GM18868 (cell line): Measurements from ENCODE around the gene LCN1.
"Not testable (repeated sequence)": the region's sequence is repeated elsewhere in the genome, so short reads cannot be mapped to it uniquely, and the experiment has no call there.

Experiments used
- ATAC-seq: cut with Tn5 transposase; IDR thresholded peaks from one replicate; pipeline ENCODE4 v1.9.1; 2021; ENCODE audit warnings: mild to moderate bottlenecking, moderate library complexity; ENCODE audit not compliant: unreplicated experiment

LCN1 gene

GRCh38 chr9:135504262-135505243, 16.7 kb upstream of the LCN1 start:
- no peak for ATAC-seq

DNA sequence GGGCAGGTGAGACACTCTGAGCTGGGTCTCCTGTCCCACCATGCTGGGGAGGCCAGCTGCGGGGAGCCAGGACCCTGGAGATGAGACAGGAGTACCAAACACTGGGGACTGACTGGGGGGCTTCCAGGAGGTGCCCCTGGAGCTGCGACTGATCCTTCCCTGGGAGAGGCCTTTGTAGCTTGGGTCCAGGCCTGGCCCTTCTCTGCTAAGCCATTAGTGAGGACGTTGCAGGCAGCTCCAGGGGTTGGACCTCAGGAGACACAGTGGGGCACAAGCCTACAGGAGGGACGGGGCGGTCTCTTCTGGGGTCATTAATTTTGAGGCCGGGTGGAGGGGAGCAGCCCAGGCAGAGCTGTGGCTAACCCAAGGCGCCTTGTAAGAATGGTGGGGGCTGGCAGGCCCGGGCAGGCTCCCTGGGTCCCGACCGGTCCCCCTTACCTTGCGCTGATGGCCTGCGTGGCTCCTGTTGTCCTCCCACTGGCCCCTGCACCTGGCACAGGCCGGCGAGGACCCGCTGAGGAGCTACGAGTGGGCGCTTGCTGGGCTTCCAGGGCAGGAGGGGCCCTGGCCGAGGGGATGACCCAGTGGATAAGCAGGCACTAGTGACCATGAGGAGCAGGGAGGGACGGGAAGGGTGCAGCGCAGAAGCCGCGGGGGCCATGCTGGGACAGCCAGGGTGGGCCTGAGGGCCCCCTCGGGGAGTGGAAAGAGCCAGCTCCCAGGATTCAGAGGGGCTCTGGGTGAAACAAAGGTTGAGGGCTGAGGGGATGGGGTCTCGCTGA, 15.6 kb upstream of the LCN1 start:
- ATAC-seq, result no peak

DNA sequence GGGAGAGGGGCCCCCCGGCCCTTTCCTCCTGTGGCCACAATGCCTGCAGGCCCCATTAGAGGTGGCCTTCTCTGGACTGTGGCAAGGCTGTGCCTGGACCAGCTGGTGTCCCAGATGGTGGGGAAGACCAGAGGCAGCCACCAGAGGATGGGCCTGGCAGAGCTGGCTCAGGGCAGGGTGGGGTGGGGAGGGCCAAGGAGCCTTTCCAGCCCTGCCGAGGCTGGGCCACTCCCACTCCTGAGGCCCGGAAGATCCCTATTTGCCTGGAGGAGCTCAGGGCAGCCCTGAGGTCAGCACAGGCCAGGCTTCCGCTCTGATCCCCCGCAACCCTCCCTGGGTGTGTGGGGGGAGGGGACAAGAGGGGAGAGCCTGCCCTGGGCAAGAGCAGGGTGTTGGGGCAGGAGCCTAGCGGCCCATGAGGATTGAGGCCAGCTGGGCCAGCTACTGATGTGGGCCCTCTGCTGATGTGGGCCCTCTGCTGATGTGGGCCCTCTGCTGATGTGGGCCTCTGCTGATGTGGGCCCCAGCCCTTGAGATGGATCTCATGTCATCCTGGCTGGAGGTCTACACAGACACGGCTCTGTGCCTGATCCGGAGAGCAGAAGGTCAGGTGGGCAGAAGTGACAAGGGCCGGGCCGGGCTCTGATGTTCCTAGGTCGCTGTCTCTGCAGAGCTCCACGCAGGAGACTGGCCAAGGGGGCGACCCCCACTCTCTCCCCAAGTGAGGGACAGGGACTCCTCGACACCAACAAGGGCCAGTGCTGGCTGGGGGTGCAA, 14.7 kb upstream of the LCN1 start:
- ATAC-seq, result no peak

DNA sequence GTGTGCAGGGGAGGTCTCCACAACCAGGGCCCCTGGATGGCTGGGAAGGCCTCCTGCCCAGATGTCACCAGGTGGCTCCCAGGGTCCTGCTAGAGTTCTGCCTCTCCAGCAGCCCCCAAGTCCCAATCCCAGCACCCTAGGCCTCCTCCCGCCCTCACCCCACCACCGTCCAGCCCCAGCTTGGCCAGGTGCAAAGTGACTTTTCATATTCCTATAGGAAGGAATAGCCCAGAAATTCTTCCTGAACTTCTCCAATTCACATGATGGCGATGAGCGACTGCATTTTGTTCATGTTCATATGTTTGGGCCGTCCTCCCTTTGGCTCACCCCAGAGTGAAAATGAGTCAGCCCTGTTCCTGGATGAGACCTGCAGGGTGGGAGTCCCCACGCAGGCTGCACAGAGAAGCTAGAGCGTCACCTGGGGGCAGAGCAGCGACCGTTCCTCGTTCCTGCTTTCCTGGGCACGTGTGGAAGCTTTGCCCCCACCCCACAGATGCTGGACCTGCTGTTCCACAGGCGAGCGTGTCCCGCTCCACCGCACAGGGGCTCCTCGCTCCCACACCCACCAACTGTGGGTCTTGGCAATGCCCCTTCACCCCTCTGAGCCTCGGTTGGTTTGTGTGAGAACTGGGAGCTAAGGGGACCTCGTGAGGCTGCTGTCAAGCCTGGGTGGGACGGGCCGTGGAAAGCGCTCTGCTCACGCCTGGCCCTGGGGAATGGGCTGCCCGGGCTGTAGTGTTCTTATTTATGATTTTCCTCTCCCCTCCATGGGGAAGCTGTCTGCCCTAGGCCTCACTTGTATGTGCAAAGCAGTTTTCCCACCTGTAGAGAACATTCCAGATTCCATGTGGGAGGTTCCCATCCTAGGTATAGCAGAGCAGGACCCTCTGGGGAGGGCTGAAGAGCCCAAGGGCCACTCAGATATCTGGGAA, 13.9 kb upstream of the LCN1 start:
- no peak for ATAC-seq

DNA sequence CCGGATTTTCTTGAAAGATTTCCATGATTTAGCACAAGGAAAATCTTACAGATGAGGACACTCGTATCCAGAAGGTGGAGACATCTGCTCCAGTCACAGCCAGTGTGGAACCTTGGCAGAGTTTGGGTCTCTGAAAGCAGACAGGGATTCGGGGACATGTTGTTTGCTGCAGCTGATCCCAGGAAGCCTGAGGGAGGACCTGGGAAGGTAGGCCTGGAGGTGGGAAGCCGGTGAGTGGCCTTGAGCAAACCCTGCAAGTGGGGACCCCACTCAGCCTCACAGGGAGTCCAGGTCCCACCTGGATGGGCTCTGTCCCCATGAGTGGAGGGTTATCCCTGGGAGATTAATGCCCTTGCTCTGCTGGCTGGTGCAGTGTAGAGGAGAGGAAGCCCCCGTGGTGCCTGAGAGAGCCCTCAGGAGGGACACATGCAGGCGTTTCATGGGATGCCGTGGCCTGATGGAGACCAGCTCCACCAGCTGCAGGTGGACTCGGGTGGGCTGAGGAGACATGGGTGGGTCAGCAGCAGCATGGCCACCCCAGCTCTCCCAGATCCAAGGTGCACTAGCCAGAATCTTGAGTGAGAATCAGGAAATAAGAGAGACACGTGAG, 12.9 kb upstream of the LCN1 start:
- no peak for ATAC-seq

DNA sequence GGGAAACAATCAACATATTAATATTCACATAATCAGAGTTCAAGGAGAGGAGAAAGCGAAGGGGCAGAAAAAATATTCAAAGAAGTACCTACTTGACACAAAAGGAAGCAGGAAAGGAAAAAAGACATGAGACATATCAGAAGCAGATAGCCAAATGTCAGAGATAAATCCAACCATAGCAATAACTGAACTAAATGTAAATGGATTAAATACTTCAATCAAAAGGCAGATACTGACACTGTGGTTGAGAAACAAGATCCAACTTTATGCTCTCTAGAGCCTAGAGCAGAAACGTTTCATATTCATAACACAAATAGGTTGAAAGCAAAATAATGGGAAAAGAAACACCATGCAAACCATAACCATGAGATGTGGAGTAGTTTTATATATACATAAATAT, 11.8 kb upstream of the LCN1 start:
- no peak for ATAC-seq

DNA sequence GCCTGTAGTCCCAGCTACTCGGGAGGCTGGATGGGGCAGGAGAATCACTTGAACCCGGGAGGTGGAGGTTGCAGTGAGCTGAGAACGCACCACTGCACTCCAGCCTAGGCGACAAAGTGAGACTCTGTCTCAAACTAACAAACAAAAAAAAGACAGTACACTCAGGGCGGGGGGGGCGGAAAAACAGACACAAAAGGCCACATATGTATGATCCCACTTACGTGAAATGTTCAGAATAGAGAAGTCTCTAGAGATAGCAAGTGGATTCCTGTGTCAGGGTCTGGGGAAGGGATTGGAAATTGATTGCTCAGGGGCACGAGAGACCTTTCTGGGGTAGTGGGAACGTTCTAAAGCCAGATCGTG, 9.0 kb upstream of the LCN1 start:
- ATAC-seq, result no peak

- ATAC-seq, result no peak
These were observed 8.3 kb upstream of the LCN1 start for GRCh38 chr9:135512904-135513303.

- ATAC-seq, result no peak
These were observed 7.8 kb upstream of the LCN1 start for GRCh38 chr9:135513351-135513846.

DNA sequence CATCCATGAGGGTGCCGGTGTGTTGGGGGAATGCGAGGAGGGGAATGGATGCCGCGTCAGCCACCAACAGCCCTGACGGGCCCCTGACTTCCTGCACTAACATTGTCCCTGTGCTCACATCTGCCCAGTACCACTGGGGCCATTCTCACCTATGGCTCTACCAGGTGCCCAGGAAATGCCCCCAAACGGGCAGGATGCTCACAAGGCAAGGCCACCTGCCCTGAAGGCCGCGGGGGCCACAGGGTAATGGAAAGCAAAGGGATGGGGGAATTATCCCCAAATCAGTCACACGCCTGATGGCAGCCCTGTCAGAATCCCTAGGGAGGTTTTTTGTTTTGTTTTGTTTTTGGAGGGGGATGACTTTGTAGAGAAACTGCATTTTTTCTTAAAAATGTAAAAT, 7.3 kb upstream of the LCN1 start:
- ATAC-seq, result not testable (repeated sequence)

DNA sequence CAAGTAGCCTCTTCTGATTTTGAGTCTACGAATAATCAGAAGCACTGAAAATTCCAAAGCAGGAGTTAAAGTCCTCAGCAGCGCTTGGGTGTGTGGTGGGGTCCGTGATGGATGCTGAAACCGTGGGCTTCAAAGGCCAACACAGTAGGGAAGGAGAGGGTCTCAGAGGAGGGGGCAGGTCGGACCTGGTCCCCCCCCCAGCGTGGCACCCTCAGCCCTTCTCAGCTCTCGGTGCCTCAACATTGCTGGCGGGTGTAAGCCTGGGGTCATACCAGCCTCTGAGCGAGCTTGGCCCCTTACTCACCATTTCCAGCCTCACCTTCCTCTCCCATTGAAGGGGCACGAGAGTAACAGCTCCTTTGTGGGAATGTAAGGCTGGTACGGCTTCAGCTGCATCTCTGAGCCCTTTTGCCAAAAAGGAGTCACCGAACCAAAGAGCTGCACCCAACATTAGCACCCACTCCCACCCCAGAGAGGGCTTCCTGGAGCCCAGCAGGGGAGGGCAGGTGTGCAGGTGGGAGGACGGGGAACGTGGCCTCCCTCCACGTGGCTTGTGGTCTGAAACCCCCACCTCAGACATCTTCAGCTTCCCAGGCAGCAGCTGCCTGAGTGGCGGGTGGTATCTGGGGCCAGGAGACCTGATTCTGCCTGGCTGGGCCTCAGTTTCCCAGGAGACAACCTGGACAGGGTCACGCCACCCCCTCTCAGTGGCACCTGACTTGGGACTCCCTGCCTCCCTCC, 6.7 kb upstream of the LCN1 start:
- no peak for ATAC-seq

DNA sequence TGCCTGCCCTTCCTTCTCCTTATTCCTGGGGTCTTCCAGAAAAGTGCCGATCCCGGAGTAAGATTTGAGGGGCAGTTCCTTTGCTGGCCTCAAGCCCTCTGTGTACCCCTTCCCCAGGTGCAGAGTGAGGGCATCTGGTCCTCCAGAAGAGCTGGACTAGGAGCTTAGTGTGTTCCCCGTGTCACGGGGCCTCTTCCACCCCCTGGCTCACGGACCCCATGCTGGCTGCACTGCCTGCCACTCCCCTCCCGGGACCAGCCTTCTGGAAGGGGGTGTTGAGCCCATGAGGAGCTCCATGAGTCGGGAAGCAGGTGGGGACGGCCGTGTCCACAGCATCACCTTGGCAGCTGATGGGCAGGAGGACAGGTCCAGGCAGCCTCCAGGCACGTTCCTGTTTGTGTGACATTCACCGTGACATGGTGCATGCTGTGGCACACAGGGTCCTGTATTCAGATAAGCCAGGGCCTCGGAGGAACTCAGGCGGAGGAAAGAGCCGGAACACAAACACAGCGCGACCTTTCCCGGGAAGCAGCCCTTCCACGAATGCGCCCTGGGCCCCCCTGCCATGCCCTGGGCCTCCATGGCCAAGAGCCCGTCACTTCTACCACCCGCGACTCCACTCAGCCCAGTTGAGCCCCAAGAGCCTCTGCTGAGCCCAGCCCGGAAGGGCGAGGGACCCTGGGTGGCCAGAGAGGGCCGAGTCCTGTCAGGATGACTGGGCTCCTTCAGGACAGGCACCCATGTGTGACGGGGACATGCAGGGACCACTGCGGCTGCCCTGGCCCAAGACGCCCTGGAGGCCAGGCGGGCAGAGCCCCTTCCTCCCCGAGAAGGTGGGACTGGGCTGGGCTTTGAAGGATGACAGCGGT, 5.9 kb upstream of the LCN1 start:
- ATAC-seq, result no peak

DNA sequence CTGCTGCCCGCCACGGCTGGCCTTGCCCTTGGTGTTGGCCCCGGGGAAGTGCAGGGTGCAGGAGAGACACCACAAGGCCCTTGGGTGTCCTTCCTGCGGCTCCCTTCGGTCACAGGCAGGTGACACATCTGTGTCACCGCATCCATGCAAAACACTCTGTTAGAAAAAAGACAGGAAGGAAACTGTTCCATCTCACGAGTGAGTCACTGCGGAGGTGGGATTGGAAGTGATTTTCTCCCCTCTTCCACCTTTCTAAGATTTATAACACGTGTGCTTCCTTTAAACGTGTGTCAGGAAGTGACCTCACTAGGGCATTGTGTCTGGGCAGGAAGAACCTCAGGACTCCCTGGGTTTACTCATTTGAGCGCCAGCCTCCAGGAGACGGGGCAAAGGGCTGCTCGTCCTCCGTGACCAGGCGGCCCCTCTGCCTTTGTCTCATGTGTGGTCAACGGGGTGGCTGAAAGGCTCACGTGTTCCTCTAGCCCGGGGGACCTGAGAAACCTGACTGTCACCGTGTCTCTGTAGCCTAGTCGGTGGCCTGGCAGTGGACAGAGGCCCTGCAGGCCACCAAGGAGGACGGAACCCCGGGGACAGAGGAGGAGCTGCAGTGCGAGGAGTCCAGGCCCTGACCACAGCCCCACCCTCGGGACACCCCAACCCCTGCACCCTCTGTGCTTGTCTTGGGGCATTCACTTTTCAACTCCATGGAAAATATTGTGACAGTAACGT, 4.9 kb upstream of the LCN1 start:
- no peak for ATAC-seq

- ATAC-seq, result no peak
These were observed 3.8 kb upstream of the LCN1 start for GRCh38 chr9:135517407-135517822.

DNA sequence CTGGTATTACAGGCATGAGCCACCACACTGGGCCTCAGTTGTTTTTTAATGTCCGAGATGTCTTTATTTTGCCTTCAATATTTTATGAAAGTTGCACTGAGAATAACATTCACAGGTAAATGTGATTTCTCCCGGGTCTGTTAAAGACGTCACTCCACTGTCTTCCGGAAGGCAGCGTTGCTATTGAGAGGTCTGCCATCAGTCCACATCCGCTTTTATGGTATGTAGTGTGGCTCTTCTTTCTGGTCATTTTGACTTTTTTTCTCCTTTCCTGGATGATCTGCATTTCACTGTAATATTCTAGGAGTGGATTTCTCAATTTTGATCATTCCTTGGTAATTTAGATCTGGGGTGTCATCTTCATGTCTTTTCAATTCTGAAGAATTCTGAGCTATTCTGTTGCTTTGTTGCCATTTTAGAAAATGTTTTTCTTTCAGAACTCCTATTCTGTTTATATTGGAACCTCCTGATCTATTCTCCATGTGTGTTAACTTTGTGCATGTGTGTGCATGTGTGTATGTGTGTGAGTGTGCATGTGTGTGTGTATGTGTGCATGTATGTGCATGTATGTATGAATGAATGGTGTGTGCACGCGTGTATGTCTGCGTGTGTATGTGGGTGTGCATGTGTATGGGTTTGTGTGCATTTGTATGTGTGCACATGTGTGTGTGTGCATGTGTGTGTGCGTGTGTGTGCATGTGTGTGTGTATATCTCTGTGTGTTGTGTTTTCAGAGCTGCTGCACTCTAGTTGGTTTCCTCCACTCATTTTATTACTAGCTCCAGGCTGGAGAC, 1.9 kb upstream of the LCN1 start:
- no peak for ATAC-seq

GRCh38 chr9:135521608-135522095, 412 bp downstream of the LCN1 start:
- ATAC-seq, result no peak
